GM12878 (cell line): ENCODE results near the gene ABHD2. TPM values are rescaled to one million over a fixed set of nuclear protein-coding genes. Genes with fewer than 3 reads are reported as not detected.

Experiments used
- ATAC-seq: fragments of 200-7000 bp; cut with Tn5 transposase; 3 replicates; pipeline ENCODE4 v1.9.1; 2020; ENCODE audit warnings: mild to moderate bottlenecking, moderate library complexity
- BruUV-seq: library from RNA; stranded (reverse); fragments of 400-500 nt; replicated peaks from 2 replicates; lab custom pipeline; 2021; lab: Mats Ljungman, UMichigan
- CTCF ChIA-PET: fragments of 300-600 bp; sonication (Branson Sonifier 250); formaldehyde crosslinking; extraction: SDS; loops from one replicate; lab custom pipeline; 2021; ENCODE audit warnings: inconsistent platforms; lab: Yijun Ruan, JAX
- POLR2A ChIA-PET: fragments of 350-600 bp; formaldehyde crosslinking; extraction: SDS; loops from one replicate; lab custom pipeline; 2021; ENCODE audit warnings: inconsistent platforms; lab: Charles Lee
- RAD21 ChIA-PET: fragments of 300-600 bp; sonication (Branson Sonifier 250); formaldehyde crosslinking; loops from one replicate; lab custom pipeline; 2023; ENCODE audit warnings: antibody characterized with exemption; ENCODE audit not compliant: unreplicated experiment; lab: Charles Lee
- SMC1A ChIA-PET: fragments of 300-600 bp; sonication (Branson Sonifier 250); formaldehyde crosslinking; loops from one replicate; lab custom pipeline; 2023; ENCODE audit not compliant: unreplicated experiment, uncharacterized antibody; lab: Charles Lee
- DNase-seq: peaks from one replicate; pipeline ENCODE4 v3.0.0-alpha.2; 2011; ENCODE audit warnings: low read depth, low spot score
- FAIRE-seq: peaks from 3 replicates; lab custom pipeline; 2011; peaks lifted over from hg19 to GRCh38; lab: Jason Lieb, UNC
- H2AFZ ChIP-seq: 2 replicates; pipeline ENCODE4 v1.6.0; 2011; ENCODE audit warnings: low read depth, low read length, control low read depth; ENCODE audit not compliant: control insufficient read depth
- H3K27ac ChIP-seq: 2 replicates; pipeline ENCODE4 v1.5.1; 2011; ENCODE audit warnings: control low read depth; ENCODE audit not compliant: control insufficient read depth, insufficient read depth
- H3K27me3 ChIP-seq, 2 experiments: replicated peaks in 1 of 2; 2 replicates each; pipeline versions ENCODE4 v1.6.0 to v1.6.1; 2011; ENCODE audit warnings: low read length in 1 of 2; ENCODE audit not compliant: control insufficient read depth in 2 of 2, insufficient read depth in 2 of 2
- H3K36me3 ChIP-seq, 2 experiments: 2 replicates each; pipeline ENCODE4 v1.5.1; 2011; ENCODE audit warnings: low read length in 1 of 2; ENCODE audit not compliant: control insufficient read depth in 2 of 2, insufficient read depth in 2 of 2
- H3K4me1 ChIP-seq: 2 replicates; pipeline ENCODE4 v1.6.1; 2011; ENCODE audit warnings: mild to moderate bottlenecking, low read length, moderate library complexity, mixed read lengths; ENCODE audit not compliant: control insufficient read depth, insufficient read depth
- H3K4me2 ChIP-seq: 2 replicates; pipeline ENCODE4 v1.6.0; 2011; ENCODE audit warnings: control low read depth; ENCODE audit not compliant: control insufficient read depth, insufficient read depth
- H3K4me3 ChIP-seq: fragments of 200-600 bp; sonication (generic); 2 replicates; pipeline ENCODE4 v1.5.1; 2016
- H3K79me2 ChIP-seq: 2 replicates; pipeline ENCODE4 v1.6.0; 2011; ENCODE audit warnings: low read length; ENCODE audit not compliant: control insufficient read depth, insufficient read depth
- H3K9ac ChIP-seq: 2 replicates; pipeline ENCODE4 v1.8.0; 2011; ENCODE audit warnings: low read length, control low read depth, mixed read lengths; ENCODE audit not compliant: control insufficient read depth, insufficient read depth
- H3K9me3 ChIP-seq: replicated peaks from 3 replicates; pipeline ENCODE4 v1.5.1; 2011; ENCODE audit warnings: mild to moderate bottlenecking, low read length; ENCODE audit not compliant: control insufficient read depth, insufficient read depth
- H4K20me1 ChIP-seq: 2 replicates; pipeline ENCODE4 v1.6.0; 2011; ENCODE audit not compliant: control insufficient read depth, insufficient read depth
- BACH1 ChIP-seq: fragments of 450-650 bp; IDR thresholded peaks from 2 replicates; pipeline ENCODE4 v1.6.1; 2017; ENCODE audit warnings: mild to moderate bottlenecking, borderline replicate concordance
- ETV6 ChIP-seq, 2 experiments: fragments of 450-650 bp in 1 of 2; IDR thresholded peaks in 1 of 2; conservative IDR thresholded peaks in 1 of 2; 2 replicates each; pipeline ENCODE4 v1.6.1; 2014; ENCODE audit warnings: antibody characterized with exemption in 1 of 2, borderline replicate concordance in 1 of 2, low read depth in 1 of 2, mild to moderate bottlenecking in 1 of 2, moderate library complexity in 1 of 2
- GABPA ChIP-seq: IDR thresholded peaks from 2 replicates; pipeline ENCODE4 v1.6.1; 2014; ENCODE audit warnings: antibody characterized with exemption, low read depth, mild to moderate bottlenecking, inconsistent platforms
- IKZF1 ChIP-seq: fragments of 450-650 bp; conservative IDR thresholded peaks from 2 replicates; pipeline ENCODE4 v1.6.1; 2017; ENCODE audit warnings: antibody characterized with exemption, mild to moderate bottlenecking
- NFYB ChIP-seq: IDR thresholded peaks from 2 replicates; pipeline ENCODE4 v1.6.1; 2011; ENCODE audit warnings: low read depth, mild to moderate bottlenecking, low read length, improper control_type of control experiment, moderate library complexity; ENCODE audit not compliant: insufficient read depth
- POU2F2 ChIP-seq: IDR thresholded peaks from 3 replicates; pipeline ENCODE4 v1.6.1; 2011; ENCODE audit warnings: low read depth, mild to moderate bottlenecking, low read length, borderline replicate concordance
- TAF1 ChIP-seq: IDR thresholded peaks from 2 replicates; pipeline ENCODE4 v1.6.1; 2011; ENCODE audit warnings: mild to moderate bottlenecking, low read depth, low read length, borderline replicate concordance
- ZNF384 ChIP-seq: IDR thresholded peaks from 2 replicates; pipeline ENCODE4 v1.6.1; 2012; ENCODE audit warnings: low read depth, mild to moderate bottlenecking, low read length, improper control_type of control experiment, borderline replicate concordance
- WGBS: methylation state at CpG from one replicate; pipeline ENCODE4 v1.1.6; 2016; ENCODE audit warnings: low lambda C conversion rate; ENCODE audit not compliant: insufficient replicate concordance, insufficient coverage; ENCODE audit errors: missing lambda C conversion rate; 5-methylcytosine and 5-hydroxymethylcytosine counted together
- in situ Hi-C: fragments of 300-500 bp; cut with MboI; formaldehyde crosslinking; loops from 9 replicates; pipeline ENCODE4 v1.14.3; 2018; ENCODE audit warnings: mixed read lengths
- intact Hi-C: fragments of 100-400 bp; cut with micrococcal nuclease; formaldehyde crosslinking; loops from one replicate; pipeline ENCODE4 v1.14.2; 2022; ENCODE audit not compliant: unreplicated experiment
- polyA plus RNA-seq, 11 experiments: library from polyadenylated mRNA; depleted of rRNA in 4 of 11; unstranded in 6 of 11; stranded (reverse) in 5 of 11; fragments of >200 nt; fragmentation: Nextera tagmentation in 4 of 11; fragmentation: Illumina TruSeq in 1 of 11; extraction: Ambion mirVana in 4 of 11; extraction: Trizol in 1 of 11; gene quantifications; 1 replicate in 1 of 11; 2 replicates in 10 of 11; pipeline versions ENCODE4 v1.2.1 to v1.2.3, GENCODE V29; 2011 to 2016; ENCODE audit warnings: inconsistent platforms in 2 of 11, missing spikeins in 2 of 11, low read depth in 1 of 11
- total RNA-seq, 4 experiments: library from RNA; depleted of rRNA in 3 of 4; stranded (reverse); fragments of >200 nt in 3 of 4; fragmentation: Illumina TruSeq in 1 of 4; extraction: Trizol in 1 of 4; gene quantifications; 2 replicates each; pipeline versions ENCODE4 v1.2.1 to v1.2.3, GENCODE V29; 2013 to 2021

The ABHD2 gene
- total and polyA plus RNA-seq, 10 of the 15 experiments (the other 5 are each of a cell fraction or from before 2014, with no cell fraction given) = 1.2 to 33.6 (median 20.4) TPM

GRCh38 chr15:89129816-89130134 is 41.5 kb downstream of the ABHD2 start:
- Histone ChIP-seq H3K4me3 (no peak overlapping the region), H3K79me2 (no peaks in the 10 kb centered on the region), H4K20me1 (no peaks in the 10 kb centered on the region), H3K4me2 (no peak overlapping the region), H3K9ac (no peak overlapping the region), H3K9me3 (no peaks in the 10 kb centered on the region), H3K27ac (no peak overlapping the region), H3K36me3 (peaks cover 1 to 6% of the 10 kb centered on the region in 2 experiments; a peak in 3 of 4 replicates), H3K27me3 (no peaks in the 10 kb centered on the region), H2AFZ (no peak overlapping the region), H3K4me1 (no peaks in the 10 kb centered on the region)
- in situ Hi-C loops (loop anchor here (5.0 kb wide), 1 partner anchor 72 kb away; no protein-coding TSS in a partner anchor), intact Hi-C loops (loop anchor here (1.0 kb wide), 2 partner anchors 72 to 235 kb away; no protein-coding TSS in a partner anchor)
- no TSS peak for BruUV-seq
- ATAC-seq (no peak), FAIRE-seq (no peak), DNase-seq (no peak)
- ChIA-PET CTCF (interaction anchor here (0.6 to 8.4 kb wide), 37 partner anchors 9 to 505 kb away, joined by 3 to 225 read pairs (median 7); partner anchors contain the start of gene ABHD2), POLR2A (interaction anchor here (1.2 to 2.6 kb wide), 3 partner anchors 40 to 72 kb away, joined by 4 to 9 read pairs (median 5); partner anchors contain the start of gene ABHD2), RAD21 (interaction anchor here (0.7 to 5.8 kb wide), 21 partner anchors 9 to 229 kb away, joined by 3 to 105 read pairs (median 5); partner anchors contain the start of gene ABHD2), SMC1A (interaction anchor here (0.6 to 10.2 kb wide), 20 partner anchors 9 to 693 kb away, joined by 3 to 134 read pairs (median 6); partner anchors contain the start of gene ABHD2)
- TF ChIP-seq ZNF384 = 0 out of 2 replicates have a peak, but pooled peaks have one; percentile 14
- TF ChIP-seq TAF1 = no peak
- WGBS = 96% methylated on average over 1 of the region's 1 CpG

- intact Hi-C loops = no loop called here
- Histone ChIP-seq H3K79me2 (no peaks in the 10 kb centered on the region), H3K4me1 (no peaks in the 10 kb centered on the region), H3K9me3 (no peaks in the 10 kb centered on the region), H2AFZ (no peak overlapping the region), H3K36me3 (peaks cover 1 to 6% of the 10 kb centered on the region in 2 experiments; a peak in 3 of 4 replicates), H4K20me1 (no peaks in the 10 kb centered on the region), H3K4me3 (no peak overlapping the region), H3K4me2 (no peak overlapping the region), H3K9ac (no peak overlapping the region), H3K27me3 (no peaks in the 10 kb centered on the region), H3K27ac (no peak overlapping the region)
- 47% methylated on average over 5 of the region's 5 CpGs for WGBS
- TF ChIP-seq ETV6 (conservative IDR thresholded peaks at IDR 0.05 in 1 of 2, IDR thresholded peaks at IDR 0.05 in 1 of 2; ENCODE audit: borderline replicate concordance in 1 of 2, low read depth in 1 of 2) (peak in 1 of 2 experiments; percentile 56; a peak in 2 of 4 replicates), POU2F2 (no peak), BACH1 (no peak), IKZF1 (peak; percentile 54; the same call in 1 of the 2 replicates), NFYB (peak; percentile 25; the same call in 1 of the 2 replicates), GABPA (peak; percentile 18; the same call in 1 of the 2 replicates)
- POLR2A ChIA-PET = interaction anchor here (1.2 to 2.6 kb wide), 3 partner anchors 41 to 72 kb away, joined by 4 to 9 read pairs (median 5); partner anchors contain the start of gene ABHD2
- RAD21 ChIA-PET = interaction anchor here (0.6 to 5.8 kb wide), 18 partner anchors 9 to 230 kb away, joined by 3 to 105 read pairs (median 5); partner anchors contain the start of gene ABHD2
- CTCF ChIA-PET = interaction anchor here (0.6 to 8.4 kb wide), 39 partner anchors 8 to 506 kb away, joined by 3 to 225 read pairs (median 7); partner anchors contain the start of gene ABHD2
- no TSS peak for BruUV-seq
- no peak for FAIRE-seq
- peak; percentile 43 for ATAC-seq
- SMC1A ChIA-PET = interaction anchor here (0.6 to 10.2 kb wide), 18 partner anchors 10 to 692 kb away, joined by 3 to 134 read pairs (median 8); partner anchors contain the start of gene ABHD2
- in situ Hi-C loops = no loop called here
- no peak for DNase-seq
Measured at GRCh38 chr15:89130201-89130600, 41.9 kb downstream of the ABHD2 start.
